Muscle of leg (tissue), 9 donors: ENCODE measurements around the gene MSMP. TPM values are rescaled to one million over a fixed set of nuclear protein-coding genes. Genes with fewer than 3 reads are reported as not detected.

Source experiments
- polyA plus RNA-seq, 8 donors: library from polyadenylated mRNA; unstranded; fragments of 120-200 nt; gene quantifications; one replicate each; pipeline versions ENCODE4 v1.2.1 to v1.2.3, GENCODE V29; 2013; ENCODE audit warnings: inconsistent platforms in 1 of 8, low replicate concordance in 1 of 8; ENCODE audit not compliant: insufficient read length in 8 of 8, insufficient read depth in 1 of 8
- total RNA-seq: library from RNA; stranded (reverse); fragments of 120-200 nt; gene quantifications from one replicate; pipeline ENCODE4 v1.2.4, GENCODE V29; 2013

MSMP gene
- total and polyA plus RNA-seq, 9 donors, result 0.18 to 0.50 (median 0.42) TPM; not detected in 6

Other genes starting within 250 kb of the MSMP start
- gene TESK1, start 149.0 kb downstream of the MSMP start, total RNA-seq, result 12.8 TPM
- gene TESK1, start 149.0 kb downstream of the MSMP start, polyA plus RNA-seq, result 10 to 100 TPM; 29.2 to 47.3 (median 39.9) TPM
- 1.6 TPM for gene CD72, start 135.9 kb downstream of the MSMP start, total RNA-seq
- 1 to 10 TPM; 1.2 to 2.9 (median 1.8) TPM for gene CD72, start 135.9 kb downstream of the MSMP start, polyA plus RNA-seq
- 0.09 TPM for gene SIT1, start 103.3 kb downstream of the MSMP start, total RNA-seq
- gene SIT1, start 103.3 kb downstream of the MSMP start, polyA plus RNA-seq, result 1 to 10 TPM in 1 of 8 donors, under 1 TPM in 4, not detected in 3; 0.09 to 1.7 (median 0.27) TPM
- 19,485 TPM for gene RMRP, start 96.3 kb downstream of the MSMP start, total RNA-seq
- not detected for gene RMRP, start 96.3 kb downstream of the MSMP start, polyA plus RNA-seq
- 14.4 TPM for gene CCDC107, start 96.0 kb downstream of the MSMP start, total RNA-seq
- 10 to 100 TPM; 16.0 to 23.6 (median 18.0) TPM for gene CCDC107, start 96.0 kb downstream of the MSMP start, polyA plus RNA-seq
- 1.4 TPM for gene ARHGEF39, start 89.1 kb downstream of the MSMP start, total RNA-seq
- gene ARHGEF39, start 89.1 kb downstream of the MSMP start, polyA plus RNA-seq, result 1 to 10 TPM; 3.9 to 7.7 (median 5.6) TPM
- 0.49 TPM for gene CA9, start 80.3 kb downstream of the MSMP start, total RNA-seq
- 1 to 10 TPM in 2 of 8 donors, under 1 TPM in 6; 0.52 to 2.4 (median 0.71) TPM for gene CA9, start 80.3 kb downstream of the MSMP start, polyA plus RNA-seq
- gene TPM2, start 64.4 kb downstream of the MSMP start, total RNA-seq, result 5,909 TPM
- 1,000 to 10,000 TPM; 4,794 to 8,701 (median 8,114) TPM for gene TPM2, start 64.4 kb downstream of the MSMP start, polyA plus RNA-seq
- gene TLN1, start 22.1 kb downstream of the MSMP start, total RNA-seq, result 78.0 TPM
- gene TLN1, start 22.1 kb downstream of the MSMP start, polyA plus RNA-seq, result 100 to 1,000 TPM in 7 of 8 donors, 10 to 100 TPM in 1; 90.7 to 133 (median 118) TPM
- gene CREB3, start 21.6 kb downstream of the MSMP start, total RNA-seq, result 27.0 TPM
- gene CREB3, start 21.6 kb downstream of the MSMP start, polyA plus RNA-seq, result 10 to 100 TPM; 23.5 to 30.7 (median 26.4) TPM
- 42.9 TPM for gene GBA2, start 5.0 kb downstream of the MSMP start, total RNA-seq
- 10 to 100 TPM; 44.7 to 82.5 (median 62.0) TPM for gene GBA2, start 5.0 kb downstream of the MSMP start, polyA plus RNA-seq
- 11.4 TPM for gene RGP1, start 5.0 kb downstream of the MSMP start, total RNA-seq
- 10 to 100 TPM; 15.5 to 23.6 (median 19.7) TPM for gene RGP1, start 5.0 kb downstream of the MSMP start, polyA plus RNA-seq
- gene NPR2, start 37.3 kb upstream of the MSMP start, total RNA-seq, result 16.8 TPM
- 10 to 100 TPM; 21.6 to 37.3 (median 27.1) TPM for gene NPR2, start 37.3 kb upstream of the MSMP start, polyA plus RNA-seq
- gene SPAG8, start 58.0 kb upstream of the MSMP start, total RNA-seq, result 1.5 TPM
- 1 to 10 TPM; 1.3 to 3.1 (median 2.1) TPM for gene SPAG8, start 58.0 kb upstream of the MSMP start, polyA plus RNA-seq
- gene HINT2, start 60.8 kb upstream of the MSMP start, total RNA-seq, result 33.6 TPM
- gene HINT2, start 60.8 kb upstream of the MSMP start, polyA plus RNA-seq, result 10 to 100 TPM; 24.5 to 35.6 (median 30.0) TPM
- gene FAM221B, start 74.5 kb upstream of the MSMP start, total RNA-seq, result not detected
- gene FAM221B, start 74.5 kb upstream of the MSMP start, polyA plus RNA-seq, result under 1 TPM; 0.08 to 0.26 (median 0.20) TPM
- 5.1 TPM for gene TMEM8B, start 75.0 kb upstream of the MSMP start, total RNA-seq
- gene TMEM8B, start 75.0 kb upstream of the MSMP start, polyA plus RNA-seq, result 10 to 100 TPM; 12.8 to 22.3 (median 18.0) TPM
- gene OR13J1, start 116.1 kb upstream of the MSMP start, total RNA-seq, result not detected
- under 1 TPM in 5 of 8 donors, not detected in 3; 0.07 to 0.29 (median 0.13) TPM for gene OR13J1, start 116.1 kb upstream of the MSMP start, polyA plus RNA-seq
- 1.2 TPM for gene HRCT1, start 151.9 kb upstream of the MSMP start, total RNA-seq
- gene HRCT1, start 151.9 kb upstream of the MSMP start, polyA plus RNA-seq, result 1 to 10 TPM in 7 of 8 donors, under 1 TPM in 1; 0.82 to 1.9 (median 1.4) TPM
- gene SPAAR, start 155.2 kb upstream of the MSMP start, total RNA-seq, result 0.89 TPM
- gene SPAAR, start 155.2 kb upstream of the MSMP start, polyA plus RNA-seq, result 1 to 10 TPM; 1.4 to 2.3 (median 1.9) TPM
- gene OR2S2, start 203.9 kb upstream of the MSMP start, total RNA-seq, result not detected
- gene OR2S2, start 203.9 kb upstream of the MSMP start, polyA plus RNA-seq, result under 1 TPM in 1 of 8 donors, not detected in 7; 0.11 TPM